NCI-H2107 treated with DMSO at 0.1 percent for 48 hours (cell line): ENCODE measurements around the gene OR52B6.
"Not testable (repeated sequence)": the region's sequence is repeated elsewhere in the genome, so short reads cannot be mapped to it uniquely, and the experiment has no call there.

Experiments used
- DNase-seq: peaks from one replicate; lab custom pipeline; 2025; ENCODE audit not compliant: unreplicated experiment; lab: John Stamatoyannopoulos, UW

Gene OR52B6

GRCh38 chr11:5580577-5580976 lies at the start of gene OR52B6:
OR52B6 (plus strand) TSS chr11:5580877; CDS start chr11:5580877, 0 bp downstream.
- no peak for DNase-seq

- DNase-seq: no peak
Observed at GRCh38 chr11:5531053-5531831, 49.4 kb upstream of the OR52B6 start.

- no peak for DNase-seq
Observed at GRCh38 chr11:5534046-5534445, 46.6 kb upstream of the OR52B6 start.

GRCh38 chr11:5536482-5536881 lies 44.2 kb upstream of the OR52B6 start:
- DNase-seq: no peak

- no peak for DNase-seq
Observed at GRCh38 chr11:5541427-5541826, 39.2 kb upstream of the OR52B6 start.

- no peak for DNase-seq
Observed at GRCh38 chr11:5546457-5546856, 34.2 kb upstream of the OR52B6 start.

GRCh38 chr11:5547982-5548381 lies 32.7 kb upstream of the OR52B6 start:
- no peak for DNase-seq

GRCh38 chr11:5548440-5548839 lies 32.2 kb upstream of the OR52B6 start, which contains the start of gene OR52H1:
OR52H1 (minus strand) TSS chr11:5548540; CDS start chr11:5545505, 3,035 bp downstream.
- no peak for DNase-seq

- no peak for DNase-seq
Observed at GRCh38 chr11:5550440-5551095, 30.1 kb upstream of the OR52B6 start.

- no peak for DNase-seq
Observed at GRCh38 chr11:5553343-5553742, 27.3 kb upstream of the OR52B6 start.

GRCh38 chr11:5556596-5557188 lies 24.0 kb upstream of the OR52B6 start:
- DNase-seq: no peak

- DNase-seq: no peak
Observed at GRCh38 chr11:5557751-5558150, 22.9 kb upstream of the OR52B6 start.

GRCh38 chr11:5564259-5565019 lies 16.2 kb upstream of the OR52B6 start:
- no peak for DNase-seq

- DNase-seq: no peak
Observed at GRCh38 chr11:5574654-5575053, 6.0 kb upstream of the OR52B6 start.

GRCh38 chr11:5575152-5575551 lies 5.5 kb upstream of the OR52B6 start:
- no peak for DNase-seq

- DNase-seq: no peak
Observed at GRCh38 chr11:5577101-5577500, 3.6 kb upstream of the OR52B6 start.

- DNase-seq: no peak
Observed at GRCh38 chr11:5581014-5581413, 337 bp downstream of the OR52B6 start.

GRCh38 chr11:5584458-5584857 lies 3.8 kb downstream of the OR52B6 start:
- not testable (repeated sequence) for DNase-seq

GRCh38 chr11:5589906-5590305 lies 9.2 kb downstream of the OR52B6 start:
- not testable (repeated sequence) for DNase-seq

GRCh38 chr11:5591613-5592012 lies 10.9 kb downstream of the OR52B6 start:
- no peak for DNase-seq

GRCh38 chr11:5592615-5593014 lies 11.9 kb downstream of the OR52B6 start:
- DNase-seq: no peak
